ENCODE results near the gene WBP1.

WBP1 gene

GRCh38 chr2:74488643-74489481 is 30.6 kb downstream of the WBP1 start:
- Histone ChIP-seq H3K4me3 (ENCODE audit: insufficient read depth, low read length, poor library complexity, severe bottlenecking) (no peak overlapping the region), H2AFZ (ENCODE audit: low read depth, low read length, severe bottlenecking) (no peak overlapping the region), H4K20me1 (ENCODE audit: low read depth, low read length) (no peaks in the 10 kb centered on the region), H3K36me3 (ENCODE audit: low read length) (no peaks in the 10 kb centered on the region), H3K4me2 (ENCODE audit: low read depth, low read length, poor library complexity, severe bottlenecking) (no peak overlapping the region), H3K9ac (ENCODE audit: low read length) (no peak overlapping the region), H3K79me2 (ENCODE audit: insufficient read depth, low read length) (peaks cover 4% of the 10 kb centered on the region), H3K9me3 (ENCODE audit: insufficient read depth, low read length) (no peaks in the 10 kb centered on the region), H3K27ac (ENCODE audit: low read depth, low read length) (no peak overlapping the region), H3K27me3 (ENCODE audit: low read length) (no peaks in the 10 kb centered on the region), H3F3A (ENCODE audit: insufficient read depth) (no peaks in the 10 kb centered on the region), H3K9me2 (replicated peaks; ENCODE audit: insufficient read depth, low read length) (no peaks in the 10 kb centered on the region)
- TF ChIP-seq, protein P1, sequence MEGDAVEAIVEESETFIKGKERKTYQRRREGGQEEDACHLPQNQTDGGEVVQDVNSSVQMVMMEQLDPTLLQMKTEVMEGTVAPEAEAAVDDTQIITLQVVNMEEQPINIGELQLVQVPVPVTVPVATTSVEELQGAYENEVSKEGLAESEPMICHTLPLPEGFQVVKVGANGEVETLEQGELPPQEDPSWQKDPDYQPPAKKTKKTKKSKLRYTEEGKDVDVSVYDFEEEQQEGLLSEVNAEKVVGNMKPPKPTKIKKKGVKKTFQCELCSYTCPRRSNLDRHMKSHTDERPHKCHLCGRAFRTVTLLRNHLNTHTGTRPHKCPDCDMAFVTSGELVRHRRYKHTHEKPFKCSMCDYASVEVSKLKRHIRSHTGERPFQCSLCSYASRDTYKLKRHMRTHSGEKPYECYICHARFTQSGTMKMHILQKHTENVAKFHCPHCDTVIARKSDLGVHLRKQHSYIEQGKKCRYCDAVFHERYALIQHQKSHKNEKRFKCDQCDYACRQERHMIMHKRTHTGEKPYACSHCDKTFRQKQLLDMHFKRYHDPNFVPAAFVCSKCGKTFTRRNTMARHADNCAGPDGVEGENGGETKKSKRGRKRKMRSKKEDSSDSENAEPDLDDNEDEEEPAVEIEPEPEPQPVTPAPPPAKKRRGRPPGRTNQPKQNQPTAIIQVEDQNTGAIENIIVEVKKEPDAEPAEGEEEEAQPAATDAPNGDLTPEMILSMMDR (IDR thresholded peaks at IDR 0.05; ENCODE audit: insufficient read depth, low read length, poor library complexity, severe bottlenecking) = no peak
- no peak for TF ChIP-seq EZH2phosphoT487 (conservative IDR thresholded peaks at IDR 0.05; ENCODE audit: low read length)

DNA sequence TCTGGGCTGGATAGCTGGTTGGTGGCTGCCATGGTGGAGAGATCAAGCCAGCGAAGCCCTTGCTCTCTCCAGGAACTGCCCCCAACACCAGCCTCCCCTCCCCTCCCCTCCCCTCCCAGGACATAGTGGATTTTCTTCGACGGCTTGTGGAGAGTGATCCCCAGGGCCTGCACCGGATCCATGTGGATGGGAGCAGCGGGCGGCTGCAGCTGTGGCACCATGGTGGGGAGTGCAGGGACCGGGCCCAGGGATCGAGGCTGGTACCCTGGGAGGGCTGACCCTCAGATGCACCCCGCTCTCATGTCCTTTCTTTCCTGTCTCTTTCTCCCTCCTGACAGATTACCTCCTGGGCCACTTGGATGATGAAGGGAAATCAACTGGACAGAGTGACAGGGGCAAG is 31.7 kb downstream of the WBP1 start:
- no peak overlapping the region for H3K27ac ChIP-seq (ENCODE audit: low read depth, low read length)
- H3K9me3 ChIP-seq (ENCODE audit: insufficient read depth, low read length) = no peaks in the 10 kb centered on the region
- no peaks in the 10 kb centered on the region for H3K27me3 ChIP-seq (ENCODE audit: low read length)
- no peaks in the 10 kb centered on the region for H3K79me2 ChIP-seq (ENCODE audit: insufficient read depth, low read length)
- H2AFZ ChIP-seq (ENCODE audit: low read depth, low read length, severe bottlenecking) = no peak overlapping the region
- H3F3A ChIP-seq (ENCODE audit: insufficient read depth) = no peaks in the 10 kb centered on the region
- no peak overlapping the region for H3K9ac ChIP-seq (ENCODE audit: low read length)
- no peak overlapping the region for H3K4me3 ChIP-seq (ENCODE audit: insufficient read depth, low read length, poor library complexity, severe bottlenecking)
- H4K20me1 ChIP-seq (ENCODE audit: low read depth, low read length) = no peaks in the 10 kb centered on the region
- no peaks in the 10 kb centered on the region for H3K9me2 ChIP-seq (replicated peaks; ENCODE audit: insufficient read depth, low read length)
- no peak overlapping the region for H3K4me2 ChIP-seq (ENCODE audit: low read depth, low read length, poor library complexity, severe bottlenecking)
- TF ChIP-seq, protein P1 (IDR thresholded peaks at IDR 0.05; ENCODE audit: insufficient read depth, low read length, poor library complexity, severe bottlenecking) = no peak
- TF ChIP-seq EZH2phosphoT487 (conservative IDR thresholded peaks at IDR 0.05; ENCODE audit: low read length) = no peak
- no peaks in the 10 kb centered on the region for H3K36me3 ChIP-seq (ENCODE audit: low read length)

GRCh38 chr2:74491648-74492544 is 33.7 kb downstream of the WBP1 start:
- no peak overlapping the region for H3K9ac ChIP-seq (ENCODE audit: low read length)
- H3K27ac ChIP-seq (ENCODE audit: low read depth, low read length) = no peak overlapping the region
- no peaks in the 10 kb centered on the region for H3K9me2 ChIP-seq (replicated peaks; ENCODE audit: insufficient read depth, low read length)
- H3K4me3 ChIP-seq (ENCODE audit: insufficient read depth, low read length, poor library complexity, severe bottlenecking) = no peak overlapping the region
- no peaks in the 10 kb centered on the region for H3K27me3 ChIP-seq (ENCODE audit: low read length)
- no peaks in the 10 kb centered on the region for H4K20me1 ChIP-seq (ENCODE audit: low read depth, low read length)
- H2AFZ ChIP-seq (ENCODE audit: low read depth, low read length, severe bottlenecking) = no peak overlapping the region
- H3K79me2 ChIP-seq (ENCODE audit: insufficient read depth, low read length) = no peaks in the 10 kb centered on the region
- TF ChIP-seq EZH2phosphoT487 (conservative IDR thresholded peaks at IDR 0.05; ENCODE audit: low read length) = no peak
- TF ChIP-seq, protein P1 (IDR thresholded peaks at IDR 0.05; ENCODE audit: insufficient read depth, low read length, poor library complexity, severe bottlenecking) = no peak
- H3F3A ChIP-seq (ENCODE audit: insufficient read depth) = no peaks in the 10 kb centered on the region
- no peaks in the 10 kb centered on the region for H3K36me3 ChIP-seq (ENCODE audit: low read length)
- no peak overlapping the region for H3K4me2 ChIP-seq (ENCODE audit: low read depth, low read length, poor library complexity, severe bottlenecking)
- H3K9me3 ChIP-seq (ENCODE audit: insufficient read depth, low read length) = no peaks in the 10 kb centered on the region

Data from SU-DHL-6 (cell line).